Stomach (tissue), 4 donors: ENCODE measurements around the gene VKORC1.
A peak's percentile ranks its signal among the peaks of the same experiment; 100 is the strongest.

Experiments
- CTCF ChIP-seq, 7 experiments: fragments of 450-650 bp in 4 of 7; fragments of 200-600 bp in 3 of 7; sonication (generic) in 3 of 7; IDR thresholded peaks; one replicate each; pipeline ENCODE4 v1.5.1; 2016 to 2019; ENCODE audit warnings: antibody characterized with exemption in 7 of 7, control low read depth in 2 of 7, mild to moderate bottlenecking in 1 of 7
- POLR2A ChIP-seq, 4 donors: fragments of 450-650 bp; IDR thresholded peaks; one replicate each; pipeline ENCODE4 v1.6.1; 2016; ENCODE audit warnings: antibody characterized with exemption in 4 of 4, control low read depth in 2 of 4, mild to moderate bottlenecking in 1 of 4, moderate library complexity in 1 of 4
- POLR2AphosphoS5 ChIP-seq, 3 donors: sonication (generic); formaldehyde crosslinking; IDR thresholded peaks; one replicate each; pipeline ENCODE4 v1.6.1; 2016; ENCODE audit warnings: antibody characterized with exemption in 3 of 3

- TF ChIP-seq CTCF (IDR thresholded peaks at IDR 0.05) = no peak
- peak in 2 of 3 donors; percentile 83 to 91 for TF ChIP-seq POLR2AphosphoS5 (IDR thresholded peaks at IDR 0.05)
- peak in 1 of 4 donors; percentile 50 for TF ChIP-seq POLR2A (IDR thresholded peaks at IDR 0.05)
Observed at GRCh38 chr16:31128711-31129567, 34.3 kb upstream of the VKORC1 start.
